ENCODE measurements around the gene MDFI. TPM values are rescaled to one million over a fixed set of nuclear protein-coding genes. Genes with fewer than 3 reads are reported as not detected.

Gene MDFI
- total RNA-seq, 1 experiment from 2014 or later = 96.4 TPM

DNA sequence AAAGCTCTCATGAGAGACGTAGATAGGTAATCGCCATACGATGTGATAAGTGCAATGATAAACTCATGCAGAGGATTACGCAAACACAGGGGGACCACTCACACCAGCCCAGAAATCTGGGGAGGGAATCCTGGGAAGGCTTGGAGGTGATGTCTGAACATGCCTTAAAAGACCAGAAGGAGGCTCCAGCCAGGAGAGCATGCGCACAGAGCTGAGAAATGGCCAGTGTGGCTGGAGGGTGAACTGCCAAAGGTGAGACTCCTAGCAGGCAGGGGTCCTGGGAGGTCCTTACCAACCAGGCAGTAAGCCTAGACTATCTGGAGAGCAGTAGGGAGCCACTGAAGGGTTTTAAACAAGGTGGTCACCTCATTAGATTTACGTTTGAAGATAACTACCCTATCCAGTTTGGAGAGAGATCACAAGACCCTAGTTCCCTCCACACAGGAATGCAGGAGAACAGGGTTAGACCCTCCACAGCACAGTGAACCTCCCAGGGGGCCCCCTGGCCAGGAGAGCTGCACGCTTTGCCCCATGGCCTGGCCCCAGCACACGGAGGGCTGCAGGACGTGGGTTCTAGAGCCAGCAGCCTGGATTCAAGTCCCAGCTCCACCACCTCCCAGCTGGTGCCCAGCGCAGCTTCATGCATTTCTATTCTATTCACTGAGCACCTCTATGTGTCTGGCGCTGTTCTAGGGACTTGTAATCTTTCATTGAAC lies 13.1 kb downstream of the MDFI start:
- ChIA-PET CTCF (no interaction called here), POLR2A (ENCODE audit: unreplicated experiment) (no interaction called here)
- H2AFZ ChIP-seq (ENCODE audit: low read length) = no peak overlapping the region
- H3K4me2 ChIP-seq (ENCODE audit: low read length) = no peak overlapping the region
- DNase-seq (no peak), ATAC-seq (no peak)
- H3K9ac ChIP-seq (ENCODE audit: low read length) = no peak overlapping the region
- no peaks in the 10 kb centered on the region for H3K79me2 ChIP-seq (ENCODE audit: low read length)
- H3K27me3 ChIP-seq (ENCODE audit: low read length) = no peaks in the 10 kb centered on the region
- H3K9me3 ChIP-seq (ENCODE audit: low read length) = no peaks in the 10 kb centered on the region
- no peaks in the 10 kb centered on the region for H4K20me1 ChIP-seq (ENCODE audit: low read length)
- H3K9me2 ChIP-seq (replicated peaks; ENCODE audit: low read length) = no peaks in the 10 kb centered on the region
- no peak overlapping the region for H3K27ac ChIP-seq (ENCODE audit: low read length)
- H3K4me1 ChIP-seq (ENCODE audit: insufficient read depth, low read length) = peaks cover 7% of the 10 kb centered on the region; the same call in 1 of the 2 replicates
- TF ChIP-seq EZH2phosphoT487 (IDR thresholded peaks at IDR 0.05; ENCODE audit: borderline replicate concordance, low read length) = no peak
- TF ChIP-seq EZH2 (IDR thresholded peaks at IDR 0.05; ENCODE audit: low read length, unreplicated experiment) = no peak
- TF ChIP-seq, protein P1, sequence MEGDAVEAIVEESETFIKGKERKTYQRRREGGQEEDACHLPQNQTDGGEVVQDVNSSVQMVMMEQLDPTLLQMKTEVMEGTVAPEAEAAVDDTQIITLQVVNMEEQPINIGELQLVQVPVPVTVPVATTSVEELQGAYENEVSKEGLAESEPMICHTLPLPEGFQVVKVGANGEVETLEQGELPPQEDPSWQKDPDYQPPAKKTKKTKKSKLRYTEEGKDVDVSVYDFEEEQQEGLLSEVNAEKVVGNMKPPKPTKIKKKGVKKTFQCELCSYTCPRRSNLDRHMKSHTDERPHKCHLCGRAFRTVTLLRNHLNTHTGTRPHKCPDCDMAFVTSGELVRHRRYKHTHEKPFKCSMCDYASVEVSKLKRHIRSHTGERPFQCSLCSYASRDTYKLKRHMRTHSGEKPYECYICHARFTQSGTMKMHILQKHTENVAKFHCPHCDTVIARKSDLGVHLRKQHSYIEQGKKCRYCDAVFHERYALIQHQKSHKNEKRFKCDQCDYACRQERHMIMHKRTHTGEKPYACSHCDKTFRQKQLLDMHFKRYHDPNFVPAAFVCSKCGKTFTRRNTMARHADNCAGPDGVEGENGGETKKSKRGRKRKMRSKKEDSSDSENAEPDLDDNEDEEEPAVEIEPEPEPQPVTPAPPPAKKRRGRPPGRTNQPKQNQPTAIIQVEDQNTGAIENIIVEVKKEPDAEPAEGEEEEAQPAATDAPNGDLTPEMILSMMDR (conservative IDR thresholded peaks at IDR 0.05; ENCODE audit: low read depth, low read length) = no peak
- peaks cover 5% of the 10 kb centered on the region for H3K36me3 ChIP-seq (ENCODE audit: low read depth, low read length)
- no TSS peak for BruUV-seq (replicated peaks)
- no peaks in the 10 kb centered on the region for H3F3A ChIP-seq (ENCODE audit: low read length, unreplicated experiment)
- no peak overlapping the region for H3K4me3 ChIP-seq (ENCODE audit: low read length)
- intact Hi-C loops (cut with micrococcal nuclease) = no loop called here

DNA sequence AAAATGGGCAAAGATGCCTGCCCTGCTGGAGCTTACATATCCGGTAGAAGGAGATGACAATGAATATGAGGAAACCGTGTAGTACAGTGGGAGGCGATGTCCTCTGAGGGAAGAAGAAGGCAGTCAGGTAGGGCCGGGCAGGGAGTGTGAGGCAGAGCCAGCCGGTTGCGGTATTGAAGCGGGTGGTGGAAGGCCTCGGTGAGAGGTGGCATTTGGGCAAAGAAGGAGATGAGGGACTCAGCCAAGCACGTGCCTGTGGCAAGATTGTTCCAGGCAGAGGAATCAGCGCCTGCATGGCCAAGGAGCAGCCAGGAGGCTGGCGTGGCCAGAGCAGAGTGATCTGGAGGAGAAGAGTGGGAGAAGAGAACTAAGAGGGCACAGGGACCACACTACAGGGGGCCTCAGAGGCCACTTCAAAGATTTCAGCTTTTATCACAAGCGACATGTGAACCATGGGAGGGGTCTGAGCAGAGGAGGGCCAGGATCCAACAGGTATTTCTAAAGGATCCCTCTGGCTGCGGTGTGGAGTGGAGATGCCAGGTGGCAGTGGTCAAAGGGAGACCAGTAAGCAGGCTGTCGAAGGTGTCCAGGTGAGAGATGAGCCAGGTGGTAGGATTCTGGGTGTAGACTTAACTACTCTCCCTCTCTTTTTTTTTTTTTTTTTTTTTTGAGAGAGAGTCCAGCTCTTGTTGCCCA lies 13.8 kb downstream of the MDFI start:
- CTCF ChIA-PET = no interaction called here

More for the DNA sequence above, 13.8 kb downstream of the MDFI start:
- Histone ChIP-seq H3K27me3 (ENCODE audit: low read length) (no peaks in the 10 kb centered on the region), H3K79me2 (ENCODE audit: low read length) (no peaks in the 10 kb centered on the region), H3K4me3 (ENCODE audit: low read length) (no peak overlapping the region), H3K36me3 (ENCODE audit: low read depth, low read length) (peaks cover 5% of the 10 kb centered on the region), H3K9me2 (replicated peaks; ENCODE audit: low read length) (no peaks in the 10 kb centered on the region), H3K9ac (ENCODE audit: low read length) (no peak overlapping the region), H2AFZ (ENCODE audit: low read length) (no peak overlapping the region), H3K4me2 (ENCODE audit: low read length) (no peak overlapping the region), H3K9me3 (ENCODE audit: low read length) (no peaks in the 10 kb centered on the region), H3K4me1 (ENCODE audit: insufficient read depth, low read length) (peaks cover 2% of the 10 kb centered on the region; the same call in 1 of the 2 replicates), H3K27ac (ENCODE audit: low read length) (no peak overlapping the region), H4K20me1 (ENCODE audit: low read length) (no peaks in the 10 kb centered on the region), H3F3A (ENCODE audit: low read length, unreplicated experiment) (no peaks in the 10 kb centered on the region)
- intact Hi-C loops (cut with micrococcal nuclease) = no loop called here
- ATAC-seq = no peak
- no peak for DNase-seq
- no TSS peak for BruUV-seq (replicated peaks)
- TF ChIP-seq, protein P1 (conservative IDR thresholded peaks at IDR 0.05; ENCODE audit: low read depth, low read length) = no peak
- TF ChIP-seq EZH2 (IDR thresholded peaks at IDR 0.05; ENCODE audit: low read length, unreplicated experiment) = no peak
- no peak for TF ChIP-seq EZH2phosphoT487 (IDR thresholded peaks at IDR 0.05; ENCODE audit: borderline replicate concordance, low read length)
- POLR2A ChIA-PET (ENCODE audit: unreplicated experiment) = interaction anchor here (0.6 kb wide), 1 partner anchor 19 kb away, joined by 6 read pairs; no protein-coding TSS in a partner anchor

All from PC-3 (cell line).